B cell (primary cell): ENCODE results near the gene SERPINB12. TPM values are rescaled to one million over a fixed set of nuclear protein-coding genes. Genes with fewer than 3 reads are reported as not detected.

ENCODE experiments used
- ATAC-seq: fragments of 200-7000 bp; cut with Tn5 transposase; one replicate; pipeline ENCODE4 v1.10.0; 2021; ENCODE audit warnings: low read depth, mild to moderate bottlenecking, moderate number of reproducible peaks, moderate library complexity
- CTCF ChIA-PET: fragments of 350-600 bp; sonication (Branson Sonifier 250); formaldehyde crosslinking; loops from one replicate; lab custom pipeline; 2021; ENCODE audit warnings: antibody characterized with exemption, inconsistent platforms; lab: Charles Lee
- POLR2A ChIA-PET: fragments of 350-600 bp; sonication (Branson Sonifier 250); formaldehyde crosslinking; loops from one replicate; lab custom pipeline; 2021; ENCODE audit warnings: antibody characterized with exemption; lab: Charles Lee
- DNase-seq: peaks from one replicate; pipeline ENCODE4 v3.0.0; 2013
- H2AFZ ChIP-seq: 2 replicates; pipeline ENCODE4 v1.6.1; 2012; ENCODE audit warnings: mild to moderate bottlenecking, low read depth, low read length; ENCODE audit not compliant: insufficient read depth, poor library complexity, severe bottlenecking
- H3K27ac ChIP-seq, 2 donors: 1 replicate in 1 of 2; 2 replicates in 1 of 2; pipeline ENCODE4 v1.5.1; 2012 to 2013; ENCODE audit warnings: low read length in 2 of 2, mild to moderate bottlenecking in 2 of 2, moderate library complexity in 1 of 2
- H3K27me3 ChIP-seq, 4 experiments: fragments of 200-600 bp in 1 of 4; sonication (generic) in 1 of 4; replicated peaks in 1 of 4; 1 replicate in 2 of 4; 2 replicates in 2 of 4; pipeline versions ENCODE4 v1.6.1 to v1.7.0; 2013 to 2016; ENCODE audit warnings: low read length in 3 of 4, mild to moderate bottlenecking in 2 of 4, mixed read lengths in 1 of 4, moderate library complexity in 1 of 4; ENCODE audit not compliant: insufficient read depth in 4 of 4, control insufficient read depth in 3 of 4; ENCODE audit errors: control extremely low read depth in 1 of 4
- H3K36me3 ChIP-seq, 2 experiments: replicated peaks in 1 of 2; 1 replicate in 1 of 2; 2 replicates in 1 of 2; pipeline versions ENCODE4 v1.6.1 to v1.7.1; 2013; ENCODE audit warnings: low read length in 1 of 2; ENCODE audit not compliant: insufficient read depth in 2 of 2, control insufficient read depth in 1 of 2; ENCODE audit errors: control extremely low read depth in 1 of 2, extremely low read depth in 1 of 2
- H3K4me1 ChIP-seq, 2 donors: fragments of 200-600 bp in 1 of 2; sonication (generic) in 1 of 2; 1 replicate in 1 of 2; 2 replicates in 1 of 2; pipeline versions ENCODE4 v1.5.1 to v1.6.1; 2013 to 2017; ENCODE audit warnings: low read length in 2 of 2; ENCODE audit not compliant: control insufficient read depth in 2 of 2, insufficient read depth in 2 of 2
- H3K4me2 ChIP-seq: replicated peaks from 2 replicates; pipeline ENCODE3; 2012; ENCODE audit warnings: mild to moderate bottlenecking, low read depth, low read length; ENCODE audit not compliant: poor library complexity, severe bottlenecking
- H3K4me3 ChIP-seq, 5 experiments: fragments of 200-600 bp in 1 of 5; sonication (generic) in 1 of 5; 1 replicate in 3 of 5; 2 replicates in 2 of 5; pipeline versions ENCODE4 v1.5.1 to v1.7.0; 2011 to 2016; ENCODE audit warnings: low read length in 4 of 5, mild to moderate bottlenecking in 4 of 5, low read depth in 2 of 5, control low read depth in 1 of 5, moderate library complexity in 1 of 5; ENCODE audit not compliant: insufficient read depth in 1 of 5; ENCODE audit errors: control extremely low read depth in 1 of 5, extremely low read depth in 1 of 5
- H3K79me2 ChIP-seq: fragments of 200-600 bp; sonication (generic); one replicate; pipeline ENCODE4 v1.6.0; 2016; ENCODE audit warnings: low read length; ENCODE audit not compliant: control insufficient read depth, insufficient read depth
- H3K9ac ChIP-seq: fragments of 200-600 bp; sonication (generic); 2 replicates; pipeline ENCODE4 v1.6.1; 2017; ENCODE audit warnings: mild to moderate bottlenecking, low read length, moderate library complexity
- H3K9me3 ChIP-seq, 3 donors: one replicate each; pipeline versions ENCODE4 v1.6.1 to v1.7.1; 2013; ENCODE audit warnings: low read length in 2 of 3; ENCODE audit not compliant: control insufficient read depth in 2 of 3, insufficient read depth in 1 of 3; ENCODE audit errors: control extremely low read depth in 1 of 3
- H4K20me1 ChIP-seq: 2 replicates; pipeline ENCODE4 v1.6.0; 2012; ENCODE audit warnings: mild to moderate bottlenecking, low read length; ENCODE audit not compliant: insufficient read depth, control insufficient read depth, poor library complexity, severe bottlenecking
- H3K27ac Mint-ChIP-seq: one replicate; pipeline ENCODE4 v1.8.0; 2021; ENCODE audit warnings: mixed read lengths
- H3K27me3 Mint-ChIP-seq: one replicate; pipeline ENCODE4 v1.8.0; 2021; ENCODE audit warnings: mixed read lengths
- H3K4me1 Mint-ChIP-seq: one replicate; pipeline ENCODE4 v1.8.0; 2021; ENCODE audit warnings: mixed read lengths
- H3K4me3 Mint-ChIP-seq: one replicate; pipeline ENCODE4 v1.8.0; 2021; ENCODE audit warnings: mixed read lengths
- H3K9me3 Mint-ChIP-seq: one replicate; pipeline ENCODE4 v1.8.0; 2022; ENCODE audit warnings: mixed read lengths; ENCODE audit not compliant: insufficient read depth
- CTCF ChIP-seq: fragments of 200-600 bp; IDR thresholded peaks from one replicate; pipeline ENCODE4 v1.8.0; 2022; ENCODE audit warnings: antibody characterized with exemption, mild to moderate bottlenecking
- EZH2 ChIP-seq: IDR thresholded peaks from 2 replicates; pipeline ENCODE4 v1.6.1; 2012; ENCODE audit warnings: borderline replicate concordance, low read depth, mild to moderate bottlenecking, moderate library complexity, low read length; ENCODE audit not compliant: insufficient read depth, poor library complexity, severe bottlenecking
- WGBS: methylation state at CpG from one replicate; pipeline ENCODE4 v1.1.5; 2013; ENCODE audit warnings: missing lambda C conversion rate; ENCODE audit not compliant: insufficient coverage; 5-methylcytosine and 5-hydroxymethylcytosine counted together
- intact Hi-C: fragments of 100-400 bp; cut with micrococcal nuclease; formaldehyde crosslinking; loops from one replicate; pipeline ENCODE4 v1.10.0; 2022
- polyA plus RNA-seq: library from polyadenylated mRNA; depleted of rRNA; stranded (reverse); fragments of >200 nt; gene quantifications from 2 replicates; pipeline ENCODE4 v1.2.3, GENCODE V29; 2012
- total RNA-seq, 2 donors: library from RNA; stranded (reverse); fragments of 120-200 nt in 1 of 2; gene quantifications; 1 replicate in 1 of 2; 2 replicates in 1 of 2; pipeline versions ENCODE4 v1.2.3 to v1.2.4, GENCODE V29; 2013 to 2022

SERPINB12 gene
- total and polyA plus RNA-seq, 2 donors (not counting 1 experiment from before 2014, with no cell fraction given) = not detected

DNA sequence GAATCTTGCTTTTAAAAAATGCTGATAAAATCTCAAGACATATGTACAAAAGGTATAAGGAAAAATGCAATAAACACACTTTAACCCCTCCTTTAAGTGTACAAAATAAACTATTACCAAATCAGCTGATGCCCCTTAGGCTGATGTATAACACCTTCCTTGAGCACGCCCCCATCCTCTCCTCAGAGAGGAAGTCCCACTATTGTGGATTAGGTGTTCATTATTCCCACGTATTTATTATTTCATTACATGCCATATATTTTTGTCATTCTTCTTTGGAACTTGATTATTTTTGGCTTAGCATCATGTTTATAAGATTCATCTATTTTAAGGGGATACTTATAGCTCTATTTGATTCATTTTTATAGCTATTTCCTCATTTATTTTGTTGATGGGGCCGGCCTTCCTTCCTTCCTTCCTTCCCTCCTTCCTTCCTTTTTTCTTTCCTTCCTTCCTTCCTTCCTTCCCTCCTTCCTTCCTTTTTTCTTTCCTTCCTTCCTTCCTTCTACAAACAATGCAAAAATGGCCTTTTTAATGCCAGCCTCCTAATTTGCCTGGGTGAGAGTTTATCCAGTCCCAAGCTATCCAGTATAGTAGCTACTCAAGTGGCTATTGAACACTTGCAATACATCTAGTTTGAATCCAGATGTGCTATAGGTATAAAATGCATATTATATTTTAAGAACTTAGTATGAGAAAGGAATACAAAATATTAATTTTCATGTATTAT, 49.0 kb downstream of the SERPINB12 start:
- CTCF ChIA-PET = interaction anchor here (0.6 kb wide), 1 partner anchor 10 kb away, joined by 3 read pairs; no protein-coding TSS in a partner anchor
- intact Hi-C loops = no loop called here

More for the DNA sequence above, 49.0 kb downstream of the SERPINB12 start:
- DNase-seq (no peak), ATAC-seq (no peak)
- H3K9me3 ChIP-seq = no peaks in the 10 kb centered on the region
- H3K4me1 Mint-ChIP-seq = no peaks in the 10 kb centered on the region
- H4K20me1 ChIP-seq = no peaks in the 10 kb centered on the region
- peaks cover 5% of the 10 kb centered on the region for H3K27me3 Mint-ChIP-seq
- no peak overlapping the region for H3K9ac ChIP-seq
- H3K27ac Mint-ChIP-seq = no peak overlapping the region
- no peak overlapping the region for H3K27ac ChIP-seq
- H3K36me3 ChIP-seq = no peaks in the 10 kb centered on the region
- WGBS = 80% methylated on average over 1 of the region's 3 CpGs
- H2AFZ ChIP-seq = no peak overlapping the region
- H3K4me2 ChIP-seq = no peak overlapping the region
- TF ChIP-seq EZH2 = no peak
- no peak for TF ChIP-seq CTCF
- POLR2A ChIA-PET = no interaction called here
- peaks cover 0 to 4% (median 3%) of the 10 kb centered on the region in 4 experiments for H3K27me3 ChIP-seq
- no peaks in the 10 kb centered on the region for H3K79me2 ChIP-seq
- no peak overlapping the region for H3K4me3 ChIP-seq
- no peak overlapping the region for H3K4me3 Mint-ChIP-seq
- no peaks in the 10 kb centered on the region for H3K9me3 Mint-ChIP-seq
- no peaks in the 10 kb centered on the region for H3K4me1 ChIP-seq
